ENCODE measurements around the gene TFB1M.

DNA sequence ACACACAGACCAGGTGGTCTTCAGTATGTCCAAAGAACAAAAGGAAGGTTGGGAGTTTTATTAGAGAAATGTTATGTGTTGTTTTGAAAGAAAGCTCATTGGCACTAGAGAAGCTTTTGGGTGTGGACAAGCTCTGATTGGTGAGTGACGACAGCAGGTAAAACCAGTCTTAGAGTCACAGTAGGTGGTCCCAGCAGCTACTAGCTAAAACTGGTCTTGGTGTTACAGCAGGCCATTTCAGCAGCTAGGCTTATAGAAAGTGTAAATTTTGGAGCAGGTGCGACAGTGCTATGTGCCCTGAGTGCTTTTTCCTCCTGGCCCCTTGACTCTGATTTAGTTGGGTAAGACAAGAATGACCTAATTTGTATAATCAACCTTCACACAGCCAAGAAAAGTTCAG is 46.9 kb downstream of the TFB1M start:
- TF ChIP-seq POLR2AphosphoS5 (IDR thresholded peaks at IDR 0.05; ENCODE audit: borderline replicate concordance, low read depth, low read length), result no peak
- TF ChIP-seq EZH2 (IDR thresholded peaks at IDR 0.05), result no peak
- no peak for TF ChIP-seq FOXP2 (optimal IDR thresholded peaks at IDR 0.05; ENCODE audit: control extremely low read depth, extremely low read length, insufficient read depth)

Data from SK-N-MC (cell line).